ENCODE data around the gene PRMT7. TPM values are rescaled to one million over a fixed set of nuclear protein-coding genes. Genes with fewer than 3 reads are reported as not detected.

The PRMT7 gene
- polyA plus RNA-seq, 1 experiment: 40.0 TPM

DNA sequence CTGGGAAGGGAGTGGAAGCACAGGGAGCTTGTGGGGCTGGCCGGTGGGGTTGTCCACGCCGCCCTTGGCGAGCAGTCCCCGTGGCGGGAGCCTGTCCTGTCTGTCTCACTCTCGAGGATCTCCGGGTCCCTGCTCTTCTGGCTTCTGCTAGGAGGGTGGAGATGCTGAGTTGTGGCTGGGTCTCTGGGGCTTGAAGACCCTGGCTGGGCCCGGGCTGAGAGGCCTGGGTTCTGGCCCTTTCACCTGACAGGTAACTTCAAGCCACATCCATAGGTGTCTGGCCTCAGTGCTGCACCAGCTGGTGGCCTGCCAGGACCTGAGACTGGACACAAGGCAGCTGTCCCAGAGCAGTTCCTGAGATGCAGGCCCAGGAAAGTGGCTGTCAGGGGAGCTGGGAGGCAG is 46.7 kb downstream of the PRMT7 start:
- TF ChIP-seq, protein P1, sequence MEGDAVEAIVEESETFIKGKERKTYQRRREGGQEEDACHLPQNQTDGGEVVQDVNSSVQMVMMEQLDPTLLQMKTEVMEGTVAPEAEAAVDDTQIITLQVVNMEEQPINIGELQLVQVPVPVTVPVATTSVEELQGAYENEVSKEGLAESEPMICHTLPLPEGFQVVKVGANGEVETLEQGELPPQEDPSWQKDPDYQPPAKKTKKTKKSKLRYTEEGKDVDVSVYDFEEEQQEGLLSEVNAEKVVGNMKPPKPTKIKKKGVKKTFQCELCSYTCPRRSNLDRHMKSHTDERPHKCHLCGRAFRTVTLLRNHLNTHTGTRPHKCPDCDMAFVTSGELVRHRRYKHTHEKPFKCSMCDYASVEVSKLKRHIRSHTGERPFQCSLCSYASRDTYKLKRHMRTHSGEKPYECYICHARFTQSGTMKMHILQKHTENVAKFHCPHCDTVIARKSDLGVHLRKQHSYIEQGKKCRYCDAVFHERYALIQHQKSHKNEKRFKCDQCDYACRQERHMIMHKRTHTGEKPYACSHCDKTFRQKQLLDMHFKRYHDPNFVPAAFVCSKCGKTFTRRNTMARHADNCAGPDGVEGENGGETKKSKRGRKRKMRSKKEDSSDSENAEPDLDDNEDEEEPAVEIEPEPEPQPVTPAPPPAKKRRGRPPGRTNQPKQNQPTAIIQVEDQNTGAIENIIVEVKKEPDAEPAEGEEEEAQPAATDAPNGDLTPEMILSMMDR (IDR thresholded peaks at IDR 0.05; ENCODE audit: insufficient read depth, low read depth, low read length): no peak
- Histone ChIP-seq H3K27me3 (ENCODE audit: control insufficient read depth, insufficient read depth, low read length) (no peaks in the 10 kb centered on the region), H3K4me3 (ENCODE audit: low read depth, low read length) (no peak overlapping the region), H3K36me3 (ENCODE audit: control insufficient read depth, insufficient read depth, low read length) (peaks cover 30% of the 10 kb centered on the region)
- POLR2A ChIA-PET: no interaction called here
- no peak for DNase-seq (ENCODE audit: low read depth)
- CTCF ChIA-PET: interaction anchor here (1.0 kb wide), 1 partner anchor 29 kb away, joined by 3 read pairs; no protein-coding TSS in a partner anchor

GRCh38 chr16:68357923-68358322 is 47.1 kb downstream of the PRMT7 start:
- Histone ChIP-seq H3K36me3 (ENCODE audit: control insufficient read depth, insufficient read depth, low read length) (peaks cover 30% of the 10 kb centered on the region), H3K4me3 (ENCODE audit: low read depth, low read length) (no peak overlapping the region), H3K27me3 (ENCODE audit: control insufficient read depth, insufficient read depth, low read length) (no peaks in the 10 kb centered on the region)
- TF ChIP-seq, protein P1 (IDR thresholded peaks at IDR 0.05; ENCODE audit: insufficient read depth, low read depth, low read length): no peak
- DNase-seq (ENCODE audit: low read depth): no peak
- POLR2A ChIA-PET: no interaction called here
- CTCF ChIA-PET: no interaction called here

GRCh38 chr16:68358951-68359350 is 48.1 kb downstream of the PRMT7 start:
- DNase-seq (ENCODE audit: low read depth): no peak
- CTCF ChIA-PET: interaction anchor here (2.2 kb wide), 1 partner anchor 15 kb away, joined by 4 read pairs; no protein-coding TSS in a partner anchor
- peaks cover 26% of the 10 kb centered on the region for H3K36me3 ChIP-seq (ENCODE audit: control insufficient read depth, insufficient read depth, low read length)
- TF ChIP-seq, protein P1 (IDR thresholded peaks at IDR 0.05; ENCODE audit: insufficient read depth, low read depth, low read length): no peak
- POLR2A ChIA-PET: no interaction called here
- no peak overlapping the region for H3K4me3 ChIP-seq (ENCODE audit: low read depth, low read length)
- no peaks in the 10 kb centered on the region for H3K27me3 ChIP-seq (ENCODE audit: control insufficient read depth, insufficient read depth, low read length)

DNA sequence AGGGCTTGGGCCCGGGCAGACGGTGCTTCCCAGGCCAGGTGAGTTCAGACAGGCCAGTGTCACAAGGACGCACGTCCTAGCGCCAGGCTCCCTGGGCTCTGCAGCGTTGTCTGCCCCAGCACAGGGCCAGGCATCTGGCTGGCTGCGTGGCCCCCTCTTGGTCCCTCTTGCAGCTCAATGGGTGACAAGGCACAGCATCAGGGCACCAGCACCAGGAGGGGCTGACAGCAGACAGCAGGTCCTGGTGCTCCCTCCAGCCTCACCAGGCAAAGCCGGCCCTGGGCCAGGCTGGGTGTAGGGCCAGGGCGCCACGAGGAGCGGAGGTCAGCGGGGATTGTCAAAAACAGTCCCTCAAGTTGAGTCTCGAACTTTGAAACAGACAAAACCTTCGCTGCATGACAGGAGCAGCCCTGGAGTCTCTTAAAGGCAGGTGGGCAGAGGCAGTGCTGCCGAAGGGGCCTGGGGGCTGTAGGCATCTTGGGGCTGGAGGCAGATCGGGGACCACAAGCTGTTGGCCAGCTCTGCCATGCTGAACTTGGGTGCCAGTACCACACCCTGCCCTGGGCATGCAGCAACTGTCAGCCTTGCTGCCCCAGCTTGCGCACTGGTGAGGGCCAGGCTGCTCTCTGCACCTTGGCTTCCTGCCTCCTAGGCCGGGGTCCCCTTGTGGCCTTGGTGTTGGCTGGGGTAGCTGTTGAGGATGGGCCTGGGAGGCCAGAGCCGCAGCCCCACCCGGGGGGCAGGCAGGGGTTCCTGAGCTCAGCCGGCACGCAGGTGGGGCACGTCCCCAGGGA is 48.8 kb downstream of the PRMT7 start:
- ChIA-PET POLR2A (no interaction called here), CTCF (interaction anchor here (2.2 kb wide), 1 partner anchor 15 kb away, joined by 4 read pairs; no protein-coding TSS in a partner anchor)
- Histone ChIP-seq H3K4me3 (ENCODE audit: low read depth, low read length) (no peak overlapping the region), H3K27me3 (ENCODE audit: control insufficient read depth, insufficient read depth, low read length) (no peaks in the 10 kb centered on the region), H3K36me3 (ENCODE audit: control insufficient read depth, insufficient read depth, low read length) (peaks cover 25% of the 10 kb centered on the region)
- TF ChIP-seq, protein P1 (IDR thresholded peaks at IDR 0.05; ENCODE audit: insufficient read depth, low read depth, low read length): no peak
- no peak for DNase-seq (ENCODE audit: low read depth)

DNA sequence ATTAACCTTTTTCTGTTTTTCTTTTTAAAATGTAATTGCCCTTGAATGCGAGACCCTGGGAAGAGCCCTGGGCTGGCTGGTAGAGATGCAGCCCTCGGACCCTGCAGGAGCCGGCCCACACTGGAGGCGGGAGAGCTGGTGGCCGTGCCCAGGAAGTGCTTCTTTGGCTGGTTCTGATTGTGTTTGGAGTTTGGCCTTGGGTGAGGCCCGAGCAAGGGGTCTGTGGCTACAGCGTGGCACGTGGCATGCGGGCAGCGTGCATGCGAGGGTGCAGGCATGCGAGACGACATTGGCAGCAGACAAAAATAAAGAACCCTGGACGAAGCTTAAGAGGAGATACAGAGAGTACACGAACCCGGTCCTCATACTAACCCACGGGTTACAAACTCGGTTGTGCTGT is 49.7 kb downstream of the PRMT7 start:
- DNase-seq (ENCODE audit: low read depth): no peak
- Histone ChIP-seq H3K27me3 (ENCODE audit: control insufficient read depth, insufficient read depth, low read length) (peaks cover 2% of the 10 kb centered on the region; the same call in 1 of the 2 replicates), H3K4me3 (ENCODE audit: low read depth, low read length) (no peak overlapping the region), H3K36me3 (ENCODE audit: control insufficient read depth, insufficient read depth, low read length) (peaks cover 22% of the 10 kb centered on the region)
- TF ChIP-seq, protein P1 (IDR thresholded peaks at IDR 0.05; ENCODE audit: insufficient read depth, low read depth, low read length): no peak
- POLR2A ChIA-PET: no interaction called here
- CTCF ChIA-PET: interaction anchor here (0.6 to 2.2 kb wide), 2 partner anchors 16 to 157 kb away, joined by 4 to 5 read pairs; no protein-coding TSS in a partner anchor
